Measurements from ENCODE around the gene WBP1. TPM values are rescaled to one million over a fixed set of nuclear protein-coding genes. Genes with fewer than 3 reads are reported as not detected.

WBP1 gene
- total RNA-seq, 5 donors from 2014 or later (not counting 1 experiment from before 2014, with no cell fraction given): 80.2 to 104 (median 98.2) TPM

GRCh38 chr2:74436111-74436805, 22.0 kb upstream of the WBP1 start:
- H3K9me3 ChIP-seq: no peaks in the 10 kb centered on the region
- ATAC-seq (replicated peaks in 1 of 4): no peak
- CTCF ChIA-PET: no interaction called here

GRCh38 chr2:74436848-74437695, 21.2 kb upstream of the WBP1 start:
- Histone ChIP-seq H3K27ac (ENCODE audit: low read length) (no peak overlapping the region), H3K36me3 (ENCODE audit: control insufficient read depth in 2 of 2, extremely low read depth in 1 of 2, insufficient read depth in 1 of 2, low read length in 1 of 2) (no peaks in the 10 kb centered on the region), H3K27me3 (replicated peaks in 1 of 2; ENCODE audit: control insufficient read depth in 2 of 2, extremely low read depth in 1 of 2, insufficient read depth in 2 of 2, low read length in 1 of 2) (peaks cover 0 to 33% of the 10 kb centered on the region in 2 experiments), H3K4me1 (ENCODE audit: control insufficient read depth in 1 of 2, extremely low read depth in 1 of 2, insufficient read depth in 2 of 2, low read length in 2 of 2) (peaks cover 0 to 24% of the 10 kb centered on the region in 2 experiments), H3K4me3 (ENCODE audit: control insufficient read depth in 1 of 2, extremely low read depth in 1 of 2, low read length in 1 of 2) (no peak overlapping the region), H3K9me3 (no peaks in the 10 kb centered on the region)
- POLR2A ChIA-PET: no interaction called here
- Mint-ChIP-seq H3K4me3 (no peak overlapping the region), H3K9me3 (no peaks in the 10 kb centered on the region), H3K27ac (no peak overlapping the region), H3K36me3 (no peaks in the 10 kb centered on the region), H3K4me1 (peaks cover 7 to 11% (median 10%) of the 10 kb centered on the region in 3 donors), H3K27me3 (peaks cover 12 to 27% of the 10 kb centered on the region in 2 donors)
- CTCF ChIA-PET: no interaction called here
- ATAC-seq (replicated peaks in 1 of 4): no peak
- WGBS (ENCODE audit: insufficient coverage): 73% methylated on average over 4 of the region's 6 CpGs
- DNase-seq: no peak

More at GRCh38 chr2:74436111-74436805, 22.0 kb upstream of the WBP1 start:
- no peak overlapping the region for H3K4me3 Mint-ChIP-seq
- no peaks in the 10 kb centered on the region for H3K36me3 ChIP-seq (ENCODE audit: control insufficient read depth in 2 of 2, extremely low read depth in 1 of 2, insufficient read depth in 1 of 2, low read length in 1 of 2)
- H3K27ac ChIP-seq (ENCODE audit: low read length): no peak overlapping the region
- no peak for DNase-seq
- H3K27me3 Mint-ChIP-seq: peaks cover 11 to 24% of the 10 kb centered on the region in 2 donors
- H3K9me3 Mint-ChIP-seq: no peaks in the 10 kb centered on the region
- POLR2A ChIA-PET: interaction anchor here in 1 of 2 donors (0.6 kb wide), 1 partner anchor 26 kb away, joined by 18 read pairs; no protein-coding TSS in a partner anchor
- no peak overlapping the region for H3K4me3 ChIP-seq (ENCODE audit: control insufficient read depth in 1 of 2, extremely low read depth in 1 of 2, low read length in 1 of 2)
- H3K4me1 ChIP-seq (ENCODE audit: control insufficient read depth in 1 of 2, extremely low read depth in 1 of 2, insufficient read depth in 2 of 2, low read length in 2 of 2): peaks cover 0 to 16% of the 10 kb centered on the region in 2 experiments
- no peak overlapping the region for H3K27ac Mint-ChIP-seq
- H3K27me3 ChIP-seq (replicated peaks in 1 of 2; ENCODE audit: control insufficient read depth in 2 of 2, extremely low read depth in 1 of 2, insufficient read depth in 2 of 2, low read length in 1 of 2): peaks cover 0 to 26% of the 10 kb centered on the region in 2 experiments
- H3K4me1 Mint-ChIP-seq: peaks cover 6 to 10% (median 10%) of the 10 kb centered on the region in 3 donors
- WGBS (ENCODE audit: insufficient coverage): 95% methylated on average over 37 of the region's 43 CpGs
- H3K36me3 Mint-ChIP-seq: no peaks in the 10 kb centered on the region

GRCh38 chr2:74438248-74438647, 20.0 kb upstream of the WBP1 start:
- 100% methylated on average over 1 of the region's 1 CpG for WGBS (ENCODE audit: insufficient coverage)
- no peak for ATAC-seq (replicated peaks in 1 of 4)

GRCh38 chr2:74439373-74439772, 18.9 kb upstream of the WBP1 start:
- no peak for ATAC-seq (replicated peaks in 1 of 4)
- Histone ChIP-seq H3K9me3 (no peaks in the 10 kb centered on the region), H3K27me3 (replicated peaks in 1 of 2; ENCODE audit: control insufficient read depth in 2 of 2, extremely low read depth in 1 of 2, insufficient read depth in 2 of 2, low read length in 1 of 2) (peaks cover 4 to 49% of the 10 kb centered on the region in 2 experiments), H3K27ac (ENCODE audit: low read length) (no peak overlapping the region), H3K4me3 (ENCODE audit: control insufficient read depth in 1 of 2, extremely low read depth in 1 of 2, low read length in 1 of 2) (no peak overlapping the region), H3K36me3 (ENCODE audit: control insufficient read depth in 2 of 2, extremely low read depth in 1 of 2, insufficient read depth in 1 of 2, low read length in 1 of 2) (no peaks in the 10 kb centered on the region), H3K4me1 (ENCODE audit: control insufficient read depth in 1 of 2, extremely low read depth in 1 of 2, insufficient read depth in 2 of 2, low read length in 2 of 2) (peaks cover 0 to 26% of the 10 kb centered on the region in 2 experiments)
- Mint-ChIP-seq H3K36me3 (no peaks in the 10 kb centered on the region), H3K4me1 (peaks cover 11 to 14% (median 13%) of the 10 kb centered on the region in 3 donors), H3K4me3 (peak overlapping the region in 1 of 3 donors; percentile 59), H3K9me3 (no peaks in the 10 kb centered on the region), H3K27me3 (peaks cover 18 to 38% of the 10 kb centered on the region in 2 donors), H3K27ac (no peak overlapping the region)
- ChIA-PET CTCF (no interaction called here), POLR2A (no interaction called here)
- DNase-seq: no peak
- 63% methylated on average over 1 of the region's 3 CpGs for WGBS (ENCODE audit: insufficient coverage)

More at GRCh38 chr2:74438248-74438647, 20.0 kb upstream of the WBP1 start:
- ChIA-PET CTCF (no interaction called here), POLR2A (no interaction called here)
- H3K27ac Mint-ChIP-seq: no peak overlapping the region
- H3K9me3 ChIP-seq: no peaks in the 10 kb centered on the region
- peaks cover 0 to 26% of the 10 kb centered on the region in 2 experiments for H3K4me1 ChIP-seq (ENCODE audit: control insufficient read depth in 1 of 2, extremely low read depth in 1 of 2, insufficient read depth in 2 of 2, low read length in 2 of 2)
- peaks cover 11 to 14% (median 13%) of the 10 kb centered on the region in 3 donors for H3K4me1 Mint-ChIP-seq
- H3K27me3 ChIP-seq (replicated peaks in 1 of 2; ENCODE audit: control insufficient read depth in 2 of 2, extremely low read depth in 1 of 2, insufficient read depth in 2 of 2, low read length in 1 of 2): peaks cover 4 to 43% of the 10 kb centered on the region in 2 experiments
- H3K4me3 ChIP-seq (ENCODE audit: control insufficient read depth in 1 of 2, extremely low read depth in 1 of 2, low read length in 1 of 2): no peak overlapping the region
- H3K9me3 Mint-ChIP-seq: no peaks in the 10 kb centered on the region
- DNase-seq: no peak
- no peak overlapping the region for H3K27ac ChIP-seq (ENCODE audit: low read length)
- peaks cover 18 to 36% of the 10 kb centered on the region in 2 donors for H3K27me3 Mint-ChIP-seq
- H3K36me3 ChIP-seq (ENCODE audit: control insufficient read depth in 2 of 2, extremely low read depth in 1 of 2, insufficient read depth in 1 of 2, low read length in 1 of 2): no peaks in the 10 kb centered on the region
- H3K4me3 Mint-ChIP-seq: no peak overlapping the region
- no peaks in the 10 kb centered on the region for H3K36me3 Mint-ChIP-seq

- POLR2A ChIA-PET: interaction anchor here in 1 of 2 donors (1.0 kb wide), 1 partner anchor 18 kb away, joined by 3 read pairs; no protein-coding TSS in a partner anchor
- H3K27ac Mint-ChIP-seq: no peak overlapping the region
- Histone ChIP-seq H3K27ac (ENCODE audit: low read length) (no peak overlapping the region), H3K4me1 (ENCODE audit: control insufficient read depth in 1 of 2, extremely low read depth in 1 of 2, insufficient read depth in 2 of 2, low read length in 2 of 2) (peaks cover 0 to 26% of the 10 kb centered on the region in 2 experiments), H3K36me3 (ENCODE audit: control insufficient read depth in 2 of 2, extremely low read depth in 1 of 2, insufficient read depth in 1 of 2, low read length in 1 of 2) (no peaks in the 10 kb centered on the region), H3K27me3 (replicated peaks in 1 of 2; ENCODE audit: control insufficient read depth in 2 of 2, extremely low read depth in 1 of 2, insufficient read depth in 2 of 2, low read length in 1 of 2) (peaks cover 4 to 52% of the 10 kb centered on the region in 2 experiments), H3K4me3 (ENCODE audit: control insufficient read depth in 1 of 2, extremely low read depth in 1 of 2, low read length in 1 of 2) (peak overlapping the region; percentile 15 to 56), H3K9me3 (no peaks in the 10 kb centered on the region)
- WGBS (ENCODE audit: insufficient coverage): 73% methylated on average over 12 of the region's 14 CpGs
- peaks cover 21 to 39% of the 10 kb centered on the region in 2 donors for H3K27me3 Mint-ChIP-seq
- ATAC-seq (replicated peaks in 1 of 4): no peak
- no peaks in the 10 kb centered on the region for H3K36me3 Mint-ChIP-seq
- no peak for DNase-seq
- peaks cover 13 to 15% (median 14%) of the 10 kb centered on the region in 3 donors for H3K4me1 Mint-ChIP-seq
- H3K4me3 Mint-ChIP-seq: peak overlapping the region; percentile 21 to 59 (median 43)
- no peaks in the 10 kb centered on the region for H3K9me3 Mint-ChIP-seq
- CTCF ChIA-PET: no interaction called here
These were observed 18.3 kb upstream of the WBP1 start for GRCh38 chr2:74439803-74440377.
